Small intestine (tissue), 7 donors: ENCODE measurements around the gene AGPS. TPM values are rescaled to one million over a fixed set of nuclear protein-coding genes. Genes with fewer than 3 reads are reported as not detected.

Source experiments
- DNase-seq, 2 donors: peaks; one replicate each; pipeline versions ENCODE4 v3.0.0 to v3.0.0-alpha.2; 2013
- FAIRE-seq: peaks from 2 replicates; lab custom pipeline; 2012; peaks lifted over from hg19 to GRCh38; lab: Jason Lieb, UNC
- H3K27ac ChIP-seq, 3 donors: one replicate each; pipeline ENCODE4 v1.5.1; 2013; ENCODE audit warnings: low read length in 2 of 3, mild to moderate bottlenecking in 2 of 3, control low read depth in 1 of 3, inconsistent platforms in 1 of 3, low read depth in 1 of 3, moderate library complexity in 1 of 3
- H3K27me3 ChIP-seq, 3 donors: one replicate each; pipeline ENCODE4 v1.6.1; 2013; ENCODE audit warnings: low read length in 3 of 3, inconsistent platforms in 1 of 3; ENCODE audit not compliant: control insufficient read depth in 3 of 3, insufficient read depth in 3 of 3
- H3K36me3 ChIP-seq, 3 donors: one replicate each; pipeline ENCODE4 v1.6.1; 2013; ENCODE audit warnings: low read length in 3 of 3, inconsistent platforms in 1 of 3, low read depth in 1 of 3, mild to moderate bottlenecking in 1 of 3, moderate library complexity in 1 of 3; ENCODE audit not compliant: control insufficient read depth in 3 of 3, insufficient read depth in 2 of 3
- H3K4me1 ChIP-seq, 3 donors: one replicate each; pipeline ENCODE4 v1.6.1; 2013; ENCODE audit warnings: low read length in 2 of 3, inconsistent platforms in 1 of 3, low read depth in 1 of 3, mild to moderate bottlenecking in 1 of 3, moderate library complexity in 1 of 3; ENCODE audit not compliant: control insufficient read depth in 3 of 3, insufficient read depth in 2 of 3
- H3K4me3 ChIP-seq, 3 donors: one replicate each; pipeline ENCODE4 v1.5.1; 2013; ENCODE audit warnings: low read length in 3 of 3, control low read depth in 1 of 3, inconsistent platforms in 1 of 3, low read depth in 1 of 3, mild to moderate bottlenecking in 1 of 3, moderate library complexity in 1 of 3
- H3K9me3 ChIP-seq, 2 donors: one replicate each; pipeline ENCODE4 v1.6.1; 2013; ENCODE audit warnings: low read depth in 1 of 2, low read length in 1 of 2; ENCODE audit not compliant: control insufficient read depth in 2 of 2, insufficient read depth in 1 of 2
- WGBS, 3 donors: extraction: QIAGEN DNeasy Blood & Tissue Kit; methylation state at CpG; one replicate each; pipeline ENCODE4 v1.1.7; 2013; 5-methylcytosine and 5-hydroxymethylcytosine counted together
- polyA plus RNA-seq, 4 donors: library from polyadenylated mRNA; stranded (reverse) in 3 of 4; unstranded in 1 of 4; fragments of 200-250 nt in 3 of 4; fragments of 120-200 nt in 1 of 4; gene quantifications; one replicate each; pipeline versions ENCODE4 v1.2.1 to v1.2.3, GENCODE V29; 2013
- donor health status: healthy with polysubstance abuse.
- donor health status: control.
- donor health status: control.
- donor health status: Bipolar disorder and iron deficiency.
- donor health status: healthy.

Gene AGPS
- polyA plus RNA-seq, 4 donors = 7.6 to 26.7 (median 11.8) TPM

- H3K9me3 ChIP-seq = no peaks in the 10 kb centered on the region
- FAIRE-seq (no peak), DNase-seq (no peak)
- 55 to 68% (median 55%) methylated on average over 8 of the region's 8 CpGs for WGBS, 3 donors
- H3K4me3 ChIP-seq = peak overlapping the region in 1 of 3 donors; percentile 85
- peaks cover 6 to 23% (median 17%) of the 10 kb centered on the region in 3 donors for H3K4me1 ChIP-seq
- no peaks in the 10 kb centered on the region for H3K27me3 ChIP-seq
- H3K36me3 ChIP-seq = peaks cover 0 to 4% (median 0%) of the 10 kb centered on the region in 3 donors
- H3K27ac ChIP-seq = peak overlapping the region in 1 of 3 donors; percentile 73
Observed at GRCh38 chr2:177393824-177394593, 1.4 kb downstream of the AGPS start.

- Histone ChIP-seq H3K36me3 (peaks cover 0 to 4% (median 0%) of the 10 kb centered on the region in 3 donors), H3K4me1 (peaks cover 6 to 23% (median 19%) of the 10 kb centered on the region in 3 donors), H3K9me3 (no peaks in the 10 kb centered on the region), H3K4me3 (no peak overlapping the region), H3K27me3 (no peaks in the 10 kb centered on the region), H3K27ac (no peak overlapping the region)
- FAIRE-seq = no peak
- no peak for DNase-seq
- WGBS, 3 donors = 65 to 84% (median 67%) methylated on average over 3 of the region's 3 CpGs
Observed at GRCh38 chr2:177394594-177394973, 2.0 kb downstream of the AGPS start.

- no peak overlapping the region for H3K4me3 ChIP-seq
- H3K27me3 ChIP-seq = no peaks in the 10 kb centered on the region
- DNase-seq (no peak), FAIRE-seq (no peak)
- H3K27ac ChIP-seq = no peak overlapping the region
- H3K36me3 ChIP-seq = peaks cover 0 to 4% (median 0%) of the 10 kb centered on the region in 3 donors
- H3K9me3 ChIP-seq = no peaks in the 10 kb centered on the region
- WGBS, 3 donors = 88 to 95% (median 91%) methylated on average over 3 of the region's 3 CpGs
- peaks cover 6 to 23% (median 19%) of the 10 kb centered on the region in 3 donors for H3K4me1 ChIP-seq
Observed at GRCh38 chr2:177395351-177396065, 2.9 kb downstream of the AGPS start.

GRCh38 chr2:177396703-177397460, 4.3 kb downstream of the AGPS start:
- H3K27me3 ChIP-seq = no peaks in the 10 kb centered on the region
- H3K9me3 ChIP-seq = no peaks in the 10 kb centered on the region
- H3K4me3 ChIP-seq = no peak overlapping the region
- H3K27ac ChIP-seq = no peak overlapping the region
- 83 to 92% (median 85%) methylated on average over 10 of the region's 10 CpGs for WGBS, 3 donors
- no peak for FAIRE-seq
- DNase-seq = no peak
- H3K36me3 ChIP-seq = peaks cover 0 to 4% (median 0%) of the 10 kb centered on the region in 3 donors
- H3K4me1 ChIP-seq = peaks cover 6 to 22% (median 15%) of the 10 kb centered on the region in 3 donors

- WGBS, 3 donors = 40 to 50% (median 45%) methylated on average over 12 of the region's 12 CpGs
- Histone ChIP-seq H3K27me3 (no peaks in the 10 kb centered on the region), H3K27ac (peak overlapping the region in 2 of 3 donors; percentile 57 to 62), H3K36me3 (peaks cover 0 to 4% (median 0%) of the 10 kb centered on the region in 3 donors), H3K9me3 (no peaks in the 10 kb centered on the region), H3K4me3 (no peak overlapping the region), H3K4me1 (peaks cover 5 to 17% (median 12%) of the 10 kb centered on the region in 3 donors)
- FAIRE-seq (no peak), DNase-seq (peak in 1 of 2 donors; percentile 34)
Observed at GRCh38 chr2:177397481-177398289, 5.1 kb downstream of the AGPS start.

GRCh38 chr2:177398290-177398683, 5.7 kb downstream of the AGPS start:
- Histone ChIP-seq H3K4me3 (no peak overlapping the region), H3K4me1 (peaks cover 5 to 17% (median 12%) of the 10 kb centered on the region in 3 donors), H3K27ac (peak overlapping the region in 1 of 3 donors; percentile 62), H3K36me3 (peaks cover 0 to 4% (median 0%) of the 10 kb centered on the region in 3 donors), H3K27me3 (no peaks in the 10 kb centered on the region), H3K9me3 (no peaks in the 10 kb centered on the region)
- FAIRE-seq = no peak
- whole genome bisulfite sequencing, 3 donors = 53 to 74% (median 65%) methylated on average over 1 of the region's 1 CpG
- peak in 1 of 2 donors; percentile 30 for DNase-seq

GRCh38 chr2:177398791-177399190, 6.2 kb downstream of the AGPS start:
- Histone ChIP-seq H3K27me3 (no peaks in the 10 kb centered on the region), H3K4me3 (no peak overlapping the region), H3K36me3 (peaks cover 0 to 4% (median 0%) of the 10 kb centered on the region in 3 donors), H3K4me1 (peaks cover 5 to 15% (median 12%) of the 10 kb centered on the region in 3 donors), H3K9me3 (no peaks in the 10 kb centered on the region), H3K27ac (no peak overlapping the region)
- FAIRE-seq (no peak), DNase-seq (no peak)
- WGBS, 3 donors = 32 to 60% (median 47%) methylated on average over 1 of the region's 1 CpG
